Hematopoietic multipotent progenitor cell treated with erythropoietin and hydrocortisone succinate and interleukin-3 and kit ligand, for 17 days (in vitro differentiated cells): Measurements from ENCODE around the gene DNAJB13.
"Not testable (repeated sequence)": the region's sequence is repeated elsewhere in the genome, so short reads cannot be mapped to it uniquely, and the experiment has no call there.

Experiments used
- DNase-seq: peaks from one replicate; pipeline ENCODE4 v3.0.0-alpha.2; 2015; ENCODE audit warnings: low spot score

DNAJB13 gene

GRCh38 chr11:73977856-73978519 lies 27.2 kb downstream of the DNAJB13 start:
- DNase-seq, result no peak

GRCh38 chr11:73978576-73979086 lies 27.8 kb downstream of the DNAJB13 start:
- DNase-seq, result peak; percentile 23

- peak; percentile 74 for DNase-seq
Observed at GRCh38 chr11:73980001-73980961, 29.5 kb downstream of the DNAJB13 start.

- peak; percentile 37 for DNase-seq
Observed at GRCh38 chr11:73981051-73981805, 30.4 kb downstream of the DNAJB13 start.

- DNase-seq, result peak; percentile 82
Observed at GRCh38 chr11:73982595-73982989, 31.8 kb downstream of the DNAJB13 start, which contains the start of gene UCP2. Gene UCP2, minus strand, starts transcription at chr11:73982843. Its CDS starts 4,465 bp downstream, at chr11:73978378.

- DNase-seq, result peak; percentile 91
Observed at GRCh38 chr11:73982990-73983740, 32.3 kb downstream of the DNAJB13 start.

GRCh38 chr11:73983741-73984538 lies 33.1 kb downstream of the DNAJB13 start:
- DNase-seq, result no peak

GRCh38 chr11:73985661-73986060 lies 34.8 kb downstream of the DNAJB13 start:
- not testable (repeated sequence) for DNase-seq

GRCh38 chr11:73988227-73988626 lies 37.4 kb downstream of the DNAJB13 start:
- DNase-seq, result no peak

- peak; percentile 63 for DNase-seq
Observed at GRCh38 chr11:73989156-73989555, 38.3 kb downstream of the DNAJB13 start.

GRCh38 chr11:73990730-73991129 lies 39.9 kb downstream of the DNAJB13 start:
- DNase-seq, result no peak

- DNase-seq, result no peak
Observed at GRCh38 chr11:73991471-73992006, 40.7 kb downstream of the DNAJB13 start.

GRCh38 chr11:73995247-73995646 lies 44.4 kb downstream of the DNAJB13 start:
- DNase-seq, result no peak

- DNase-seq, result no peak
Observed at GRCh38 chr11:73995731-73996130, 44.9 kb downstream of the DNAJB13 start.

- DNase-seq, result no peak
Observed at GRCh38 chr11:73996161-73996747, 45.4 kb downstream of the DNAJB13 start.

GRCh38 chr11:73997120-73997770 lies 46.4 kb downstream of the DNAJB13 start:
- no peak for DNase-seq

GRCh38 chr11:73998846-73999575 lies 48.2 kb downstream of the DNAJB13 start:
- DNase-seq, result no peak

- no peak for DNase-seq
Observed at GRCh38 chr11:73999581-74000306, 48.9 kb downstream of the DNAJB13 start.
